GM12873 (cell line): ENCODE data around the gene OR4X1.

Experiments
- TF ChIP-seq, protein P1 (sequence below): IDR thresholded peaks from 2 replicates; pipeline ENCODE4 v1.5.1; 2012; ENCODE audit warnings: low read depth, mild to moderate bottlenecking, moderate library complexity, low read length, control low read depth; ENCODE audit not compliant: insufficient read depth; ENCODE audit errors: missing control alignments

Gene OR4X1

DNA sequence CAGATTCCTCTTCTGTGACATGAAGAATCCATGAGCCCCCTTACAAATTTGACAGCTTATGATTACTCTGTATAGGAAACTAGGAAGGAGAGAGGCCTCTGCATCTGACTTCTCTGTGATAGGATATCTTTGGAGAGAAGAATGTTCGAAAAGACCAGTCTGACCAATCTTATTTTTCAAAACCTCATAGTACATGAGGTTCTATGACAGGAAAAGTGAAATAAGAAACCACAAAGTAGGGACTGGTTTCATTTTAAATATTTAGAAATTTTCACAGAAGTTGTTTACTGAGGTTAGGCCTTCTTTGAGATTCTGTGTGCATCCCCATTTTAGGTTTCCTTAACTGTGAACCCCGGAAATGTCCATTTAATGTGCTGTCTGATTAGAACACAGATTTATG, 2.1 kb upstream of the OR4X1 start:
- TF ChIP-seq, protein P1, sequence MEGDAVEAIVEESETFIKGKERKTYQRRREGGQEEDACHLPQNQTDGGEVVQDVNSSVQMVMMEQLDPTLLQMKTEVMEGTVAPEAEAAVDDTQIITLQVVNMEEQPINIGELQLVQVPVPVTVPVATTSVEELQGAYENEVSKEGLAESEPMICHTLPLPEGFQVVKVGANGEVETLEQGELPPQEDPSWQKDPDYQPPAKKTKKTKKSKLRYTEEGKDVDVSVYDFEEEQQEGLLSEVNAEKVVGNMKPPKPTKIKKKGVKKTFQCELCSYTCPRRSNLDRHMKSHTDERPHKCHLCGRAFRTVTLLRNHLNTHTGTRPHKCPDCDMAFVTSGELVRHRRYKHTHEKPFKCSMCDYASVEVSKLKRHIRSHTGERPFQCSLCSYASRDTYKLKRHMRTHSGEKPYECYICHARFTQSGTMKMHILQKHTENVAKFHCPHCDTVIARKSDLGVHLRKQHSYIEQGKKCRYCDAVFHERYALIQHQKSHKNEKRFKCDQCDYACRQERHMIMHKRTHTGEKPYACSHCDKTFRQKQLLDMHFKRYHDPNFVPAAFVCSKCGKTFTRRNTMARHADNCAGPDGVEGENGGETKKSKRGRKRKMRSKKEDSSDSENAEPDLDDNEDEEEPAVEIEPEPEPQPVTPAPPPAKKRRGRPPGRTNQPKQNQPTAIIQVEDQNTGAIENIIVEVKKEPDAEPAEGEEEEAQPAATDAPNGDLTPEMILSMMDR = no peak

GRCh38 chr11:48270621-48271020, 7.0 kb downstream of the OR4X1 start:
- TF ChIP-seq, protein P1 = no peak

DNA sequence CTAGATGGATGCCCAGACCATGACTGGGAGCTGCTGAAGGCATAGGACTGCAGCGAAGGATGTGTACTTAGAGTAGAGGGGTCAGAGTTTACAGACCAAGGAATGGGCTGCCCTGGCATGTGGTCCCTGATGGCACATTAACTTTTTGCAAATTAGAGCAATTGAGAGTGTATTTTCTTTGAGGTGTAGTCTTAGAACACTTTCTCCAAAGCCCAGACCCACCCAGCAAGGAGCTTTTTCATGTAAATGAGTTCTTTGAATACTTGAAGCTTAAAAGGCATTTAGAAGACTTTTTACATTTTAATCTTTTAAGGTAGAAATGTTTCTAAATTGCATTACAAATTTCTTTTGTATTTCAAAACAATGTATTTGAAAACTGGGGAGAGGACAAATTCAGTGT, 8.9 kb downstream of the OR4X1 start:
- TF ChIP-seq, protein P1 = no peak

DNA sequence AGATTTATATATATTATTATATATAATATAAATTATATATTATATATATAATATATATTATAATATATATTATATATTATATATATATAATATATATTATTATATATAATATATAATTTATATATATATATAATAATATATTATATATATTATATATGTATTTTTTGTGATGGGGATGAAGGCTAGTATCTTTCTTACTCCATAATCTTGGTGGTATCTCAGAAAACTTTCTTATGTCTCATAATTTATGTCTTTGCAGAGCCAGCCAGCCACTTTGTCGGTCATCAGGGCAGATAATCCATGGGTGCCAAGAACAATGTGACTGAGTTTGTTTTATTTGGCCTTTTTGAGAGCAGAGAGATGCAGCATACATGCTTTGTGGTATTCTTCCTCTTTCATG, 42.3 kb downstream of the OR4X1 start, which contains the start of gene OR4S1:
OR4S1 (plus strand) TSS at position 301 of the 400 bp plus-strand sequence; CDS start at position 301, 0 bp downstream.
- TF ChIP-seq, protein P1 = no peak

GRCh38 chr11:48307760-48308386, 44.2 kb downstream of the OR4X1 start:
- TF ChIP-seq, protein P1 = peak; percentile 94
